HK-2 (cell line): ENCODE measurements around the gene EMD.
A peak's percentile ranks its signal among the peaks of the same experiment; 100 is the strongest.
"Not testable (repeated sequence)": the region's sequence is repeated elsewhere in the genome, so short reads cannot be mapped to it uniquely, and the experiment has no call there.

Source experiments
- DNase-seq: peaks from one replicate; pipeline ENCODE4 v3.0.0-alpha.2; 2018; ENCODE audit not compliant: unreplicated experiment

EMD gene

GRCh38 chrX:154396363-154396762, 17.3 kb downstream of the EMD start:
- DNase-seq, result not testable (repeated sequence)

- DNase-seq, result peak; percentile 86
Observed at GRCh38 chrX:154396973-154397887, 18.1 kb downstream of the EMD start.

- DNase-seq, result peak; percentile 95
Observed at GRCh38 chrX:154397888-154398667, 19.0 kb downstream of the EMD start, which contains the start of gene RPL10. Gene RPL10, plus strand, starts transcription at chrX:154398377. Its CDS starts 143 bp downstream, at chrX:154398520.

- peak; percentile 81 for DNase-seq
Observed at GRCh38 chrX:154398668-154399526, 19.8 kb downstream of the EMD start.

GRCh38 chrX:154399527-154400368, 20.7 kb downstream of the EMD start:
- no peak for DNase-seq

GRCh38 chrX:154400369-154400817, 21.3 kb downstream of the EMD start:
- not testable (repeated sequence) for DNase-seq

GRCh38 chrX:154401045-154401799, 22.1 kb downstream of the EMD start:
- DNase-seq, result peak; percentile 64

GRCh38 chrX:154401918-154402621, 23.0 kb downstream of the EMD start:
- DNase-seq, result peak; percentile 12

- no peak for DNase-seq
Observed at GRCh38 chrX:154402622-154403127, 23.6 kb downstream of the EMD start.

GRCh38 chrX:154403192-154403591, 24.1 kb downstream of the EMD start:
- no peak for DNase-seq

GRCh38 chrX:154403858-154404257, 24.8 kb downstream of the EMD start:
- DNase-seq, result no peak

GRCh38 chrX:154404625-154405192, 25.6 kb downstream of the EMD start:
- DNase-seq, result no peak

- DNase-seq, result no peak
Observed at GRCh38 chrX:154408659-154409221, 29.6 kb downstream of the EMD start.

- DNase-seq, result peak; percentile 95
Observed at GRCh38 chrX:154409222-154409871, 30.3 kb downstream of the EMD start, which contains the start of gene DNASE1L1. Gene DNASE1L1, minus strand, starts transcription at chrX:154409254. Its CDS starts 3,686 bp downstream, at chrX:154405568.

GRCh38 chrX:154411981-154412340, 32.9 kb downstream of the EMD start:
- no peak for DNase-seq

GRCh38 chrX:154412468-154412867, 33.4 kb downstream of the EMD start:
- no peak for DNase-seq

GRCh38 chrX:154413142-154413541, 34.0 kb downstream of the EMD start:
- no peak for DNase-seq

- no peak for DNase-seq
Observed at GRCh38 chrX:154417157-154417556, 38.1 kb downstream of the EMD start.
